CD4-positive, alpha-beta T cell treated with Interleukin-4 for 1 hour (primary cell): ENCODE data around the gene COPS7B.
"Not testable (repeated sequence)": the region's sequence is repeated elsewhere in the genome, so short reads cannot be mapped to it uniquely, and the experiment has no call there.

Source experiments
- DNase-seq, 2 donors: peaks; one replicate each; pipeline ENCODE4 v3.0.0-alpha.2; 2020 to 2022

The COPS7B gene

DNA sequence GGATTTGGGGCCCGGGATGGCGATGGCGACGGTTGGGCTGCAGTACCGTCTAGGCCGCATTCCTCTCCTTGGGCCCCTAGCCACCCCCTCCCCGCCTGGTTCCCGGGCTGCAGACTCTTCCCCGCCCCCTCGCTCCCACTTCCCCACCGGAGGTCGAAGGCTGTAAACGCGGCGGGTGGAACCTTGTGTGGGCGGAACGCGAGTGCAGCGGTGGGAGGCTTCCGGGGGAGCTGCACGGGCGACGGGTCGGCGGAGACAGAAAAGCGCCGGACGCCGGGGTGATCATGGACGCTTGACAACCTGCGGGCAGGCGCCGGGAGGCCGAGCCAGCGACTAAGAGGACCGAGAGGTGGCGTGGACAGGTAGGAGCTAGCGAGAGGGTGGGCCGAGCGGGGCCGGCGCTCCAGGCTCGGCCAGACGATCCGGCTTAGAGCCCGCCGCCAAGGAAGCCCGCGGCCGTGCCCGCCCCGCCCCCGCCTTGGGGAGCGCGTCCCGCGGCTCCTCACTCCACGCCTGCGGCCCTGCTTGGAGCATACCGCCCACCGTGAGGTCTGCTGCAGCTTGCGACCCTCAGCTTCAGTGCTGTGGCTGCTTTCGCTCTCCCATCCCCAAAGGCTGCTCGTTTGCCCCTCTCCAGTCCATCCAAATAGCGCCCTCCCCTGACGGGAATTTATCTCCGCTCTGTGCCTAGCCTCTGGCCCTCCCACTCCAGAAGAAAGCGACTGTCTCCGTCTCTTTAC lies at the start of gene COPS7B:
COPS7B (plus strand) TSS at position 269 of the 740 bp plus-strand sequence. CDS start 2,126 bp downstream, outside the sequence.
- DNase-seq: peak; percentile 75 to 83

DNA sequence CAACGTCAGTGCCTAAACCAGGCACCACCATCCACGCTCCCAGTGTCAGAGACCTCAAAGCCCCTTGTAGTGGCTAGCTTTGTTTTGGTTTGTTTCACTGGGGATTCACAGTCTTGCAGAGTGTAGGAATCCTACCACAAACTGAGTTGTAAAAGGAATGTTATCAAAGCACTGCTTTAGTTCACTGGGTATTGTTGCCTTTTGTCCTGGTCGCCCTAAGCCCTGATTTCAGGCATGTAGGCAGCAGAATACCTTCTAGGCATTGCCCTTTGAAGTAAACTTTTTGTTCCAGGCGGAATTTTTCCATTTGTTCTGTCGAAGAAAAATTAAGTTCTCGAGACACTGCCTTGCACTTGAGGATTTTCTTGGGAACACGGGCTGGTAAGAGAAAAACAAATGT lies 48.5 kb upstream of the COPS7B start:
- DNase-seq: no peak

DNA sequence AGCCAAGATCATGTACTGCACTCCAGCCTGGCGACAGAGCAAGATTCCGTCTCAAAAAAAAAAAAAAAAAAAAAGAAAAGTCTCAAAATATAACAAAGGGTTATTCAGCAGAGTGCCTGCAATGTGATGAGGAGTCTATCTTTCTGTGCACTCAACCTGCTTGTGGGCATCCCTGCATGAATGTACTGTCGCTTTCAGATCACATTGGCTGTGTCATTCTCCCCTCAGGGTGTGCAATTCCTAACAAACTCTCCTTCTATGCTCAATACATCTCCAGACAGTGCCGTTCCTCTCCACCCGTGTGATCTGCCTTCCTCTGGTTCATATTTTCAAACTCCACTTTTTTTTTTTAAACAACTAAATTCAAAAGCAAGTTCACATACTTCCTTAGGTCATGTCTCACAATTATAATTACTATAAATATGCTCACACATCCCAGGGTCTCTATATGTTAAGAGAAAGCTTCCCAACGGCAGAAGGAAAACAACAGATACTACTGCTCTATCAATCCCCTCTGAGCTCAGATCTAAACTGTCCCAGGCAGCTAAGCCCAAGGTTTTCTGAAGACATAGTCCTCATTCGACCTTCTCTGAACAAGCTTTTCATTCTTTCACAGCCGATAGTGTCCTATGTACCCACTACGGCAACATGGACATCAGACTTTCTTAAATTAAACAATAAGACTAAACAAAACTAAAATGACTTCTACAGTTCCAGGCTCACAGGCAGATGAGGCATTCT lies 42.7 kb upstream of the COPS7B start:
- DNase-seq: no peak

DNA sequence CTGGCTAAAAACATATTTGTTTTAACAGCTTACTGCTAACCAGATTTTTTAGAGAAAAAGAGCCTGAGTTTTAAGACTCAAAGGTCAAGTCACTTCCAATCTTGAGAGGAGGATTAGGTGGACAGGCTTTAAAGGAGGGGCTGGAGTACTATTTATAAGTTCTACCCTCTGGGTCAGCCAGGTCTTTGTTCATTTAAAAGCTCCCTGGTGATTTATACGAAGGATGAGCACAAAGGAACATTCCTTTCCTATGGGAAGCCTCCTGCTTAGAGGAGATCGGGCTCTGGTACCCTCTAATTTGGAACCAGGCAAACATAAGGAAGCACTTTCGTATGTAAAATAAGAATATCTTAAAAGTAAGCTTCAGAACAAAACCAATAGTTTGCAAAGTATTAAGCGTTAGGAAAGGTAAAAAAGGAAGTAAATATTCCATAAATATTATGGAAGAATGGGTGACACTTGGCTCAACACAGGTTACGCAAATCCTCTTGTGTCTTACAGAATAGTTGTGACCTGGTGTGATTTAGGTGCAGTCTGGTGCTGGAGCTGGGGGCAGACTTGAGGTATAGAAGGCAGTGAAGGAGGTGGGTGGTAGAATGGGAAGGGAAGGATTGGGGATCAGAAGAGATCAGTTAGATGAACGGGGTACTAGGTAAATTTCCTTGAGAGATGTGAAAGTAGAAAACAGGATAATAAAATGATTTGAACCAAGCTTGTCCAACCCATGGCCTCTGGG lies 40.8 kb upstream of the COPS7B start:
- DNase-seq: no peak

DNA sequence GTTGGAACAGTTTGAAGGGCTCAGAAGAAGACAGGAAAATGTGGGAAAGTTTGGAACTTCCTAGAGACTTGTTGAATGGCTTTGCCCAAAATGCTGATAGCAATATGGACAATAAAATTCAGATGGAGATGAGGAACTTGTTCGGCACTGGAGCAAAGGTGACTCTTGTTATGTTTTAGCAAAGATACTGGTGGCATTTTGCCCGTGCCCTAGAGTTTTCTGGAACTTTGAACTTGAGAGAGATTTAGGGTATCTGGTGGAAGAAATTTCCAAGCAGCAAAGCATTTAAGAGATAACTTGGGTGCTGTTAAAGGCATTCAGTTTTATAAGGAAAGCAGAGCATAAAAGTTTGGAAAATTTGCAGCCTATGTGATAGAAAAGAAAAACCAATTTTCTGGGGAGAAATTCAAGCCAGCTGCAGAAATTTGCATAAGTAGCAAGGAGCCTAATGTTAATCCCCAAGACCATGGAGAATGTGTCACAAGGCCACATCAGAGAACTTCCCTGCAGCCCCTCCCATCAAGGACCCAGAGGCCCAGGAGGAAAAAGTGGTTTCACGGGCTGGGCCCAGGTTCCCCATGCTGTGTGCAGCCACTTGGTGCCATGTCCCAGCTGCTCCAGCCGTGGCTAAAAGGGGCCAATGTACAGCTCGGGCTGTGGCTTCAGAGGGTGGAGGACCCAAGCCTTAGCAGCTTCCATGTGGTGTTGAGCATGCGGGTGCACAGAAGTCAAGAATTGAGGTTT lies 37.9 kb upstream of the COPS7B start:
- DNase-seq: not testable (repeated sequence)

DNA sequence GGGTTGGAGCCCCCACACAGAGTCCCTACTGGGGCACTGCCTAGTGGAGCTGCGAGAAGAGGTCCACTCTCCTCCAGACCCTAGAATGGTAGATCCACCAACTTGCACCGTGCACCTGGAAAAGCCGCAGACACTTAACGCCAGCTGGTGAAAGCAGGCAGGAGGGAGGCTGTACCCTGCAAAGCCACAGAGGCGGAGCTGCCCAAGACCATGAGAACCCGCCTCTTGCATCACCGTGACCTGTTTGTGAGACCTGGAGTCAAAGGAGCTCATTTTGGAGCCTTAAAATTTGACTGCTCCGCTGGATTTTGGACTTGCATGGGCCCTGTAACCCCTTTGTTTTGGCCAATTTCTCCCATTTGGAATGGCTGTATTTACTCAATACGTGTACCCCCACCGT lies 37.2 kb upstream of the COPS7B start:
- not testable (repeated sequence) for DNase-seq

DNA sequence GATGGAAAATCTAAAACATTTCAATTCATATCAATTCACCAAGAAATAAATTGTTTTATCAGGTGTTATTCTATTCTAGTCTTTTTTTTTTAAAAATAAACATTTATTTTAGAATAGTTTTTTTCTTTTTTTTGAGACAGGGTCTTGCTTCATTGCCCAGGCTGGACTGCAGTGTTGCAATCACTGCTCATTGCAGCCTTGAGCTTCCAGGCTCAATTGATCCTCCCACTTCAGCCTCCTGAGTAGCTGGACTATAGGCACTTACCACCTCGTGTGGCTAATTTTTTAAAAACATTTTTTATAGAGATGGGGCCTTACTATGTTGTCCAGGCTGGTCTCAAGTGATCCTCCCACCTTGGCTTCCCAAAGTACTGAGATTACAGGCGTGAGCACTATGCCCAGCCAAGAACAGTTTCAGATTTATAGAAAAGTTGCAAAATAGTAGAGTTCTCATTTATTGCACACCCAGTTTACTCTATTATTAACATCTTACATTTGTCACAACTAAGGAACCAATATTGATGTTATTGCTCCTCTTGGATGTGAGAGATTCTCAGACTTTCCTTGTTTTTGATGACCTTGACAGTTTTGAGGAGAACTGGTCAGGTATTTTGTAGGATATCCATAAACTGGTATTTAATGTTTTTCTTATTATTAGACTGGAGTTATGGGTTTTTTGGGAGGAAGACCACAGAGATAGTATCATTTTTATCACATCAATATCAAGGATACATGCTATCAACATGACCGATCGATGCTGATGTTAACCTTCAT lies 35.0 kb upstream of the COPS7B start:
- DNase-seq: no peak

DNA sequence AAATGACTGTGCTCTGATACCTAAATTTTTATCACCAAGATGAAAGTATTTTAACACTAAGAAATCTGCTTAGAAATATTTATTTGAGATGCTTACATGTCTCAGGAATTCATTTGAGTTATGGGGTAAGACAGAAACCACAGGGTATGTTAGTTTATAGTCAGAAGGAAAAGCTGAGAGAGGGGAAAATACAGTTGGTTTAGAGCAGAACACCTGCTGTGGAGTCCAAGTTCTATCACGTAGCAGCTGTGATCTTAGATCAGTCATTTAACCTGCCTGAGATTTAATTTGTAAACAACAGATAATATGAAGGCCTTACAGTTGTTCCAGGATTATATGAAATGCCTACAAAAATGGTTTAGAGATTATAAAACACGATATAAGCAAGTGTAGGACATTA lies 34.2 kb upstream of the COPS7B start:
- DNase-seq: no peak

DNA sequence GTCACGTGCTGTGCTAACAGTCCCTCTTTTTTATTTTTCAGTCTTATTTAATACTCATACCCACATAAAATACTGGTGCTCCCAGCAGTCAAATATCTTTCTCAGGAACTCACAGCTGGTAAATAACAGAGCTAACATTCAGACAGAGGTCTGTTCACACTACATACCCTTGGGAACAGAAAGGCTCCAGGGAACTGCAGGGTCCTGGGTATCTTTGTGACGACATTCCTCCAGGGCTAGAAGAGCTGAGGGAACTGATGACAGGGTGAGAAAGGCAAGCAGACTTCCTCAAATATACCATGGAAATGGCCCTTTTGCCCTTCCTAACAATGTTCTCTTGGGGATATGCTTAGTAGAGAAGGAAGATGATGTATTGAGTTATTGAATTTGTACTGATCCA lies 24.5 kb upstream of the COPS7B start:
- DNase-seq: no peak

DNA sequence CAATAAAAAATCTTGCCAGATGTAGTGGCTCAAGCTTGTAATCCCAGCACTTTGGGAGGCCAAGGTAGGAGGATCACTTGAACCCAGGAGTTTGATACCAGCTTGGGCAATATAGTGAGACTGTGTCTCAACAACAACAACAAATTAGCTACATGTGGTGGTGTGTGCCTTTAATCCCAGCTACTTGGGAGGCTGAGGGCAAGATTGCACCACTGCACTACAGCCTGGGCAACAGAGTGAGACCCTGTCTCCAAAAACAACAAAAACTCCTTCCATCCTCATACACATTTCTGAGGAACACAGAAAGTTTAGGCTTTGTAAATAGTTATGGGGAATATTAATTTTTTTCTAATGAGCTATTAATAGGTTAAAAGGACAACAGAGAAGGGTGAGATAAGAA lies 22.1 kb upstream of the COPS7B start:
- DNase-seq: no peak

DNA sequence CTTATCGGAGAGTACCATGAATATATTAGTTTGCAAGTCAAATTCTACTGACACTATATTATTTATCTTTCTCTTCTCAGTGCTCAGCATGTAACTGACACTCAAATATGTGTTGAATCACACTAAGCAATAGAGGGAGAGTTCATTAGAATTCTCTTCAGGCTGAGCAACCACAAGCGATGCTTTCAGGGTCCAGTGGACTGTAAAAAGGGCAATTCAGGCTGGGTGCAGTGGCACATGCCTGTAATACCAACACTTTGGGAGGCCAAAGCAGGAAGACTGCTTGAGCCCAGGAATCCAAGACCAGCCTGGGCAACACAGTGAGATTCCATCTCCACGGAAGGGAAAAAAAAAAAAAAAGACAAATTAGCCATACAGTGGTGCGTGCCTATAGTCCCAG lies 21.5 kb upstream of the COPS7B start:
- DNase-seq: no peak

DNA sequence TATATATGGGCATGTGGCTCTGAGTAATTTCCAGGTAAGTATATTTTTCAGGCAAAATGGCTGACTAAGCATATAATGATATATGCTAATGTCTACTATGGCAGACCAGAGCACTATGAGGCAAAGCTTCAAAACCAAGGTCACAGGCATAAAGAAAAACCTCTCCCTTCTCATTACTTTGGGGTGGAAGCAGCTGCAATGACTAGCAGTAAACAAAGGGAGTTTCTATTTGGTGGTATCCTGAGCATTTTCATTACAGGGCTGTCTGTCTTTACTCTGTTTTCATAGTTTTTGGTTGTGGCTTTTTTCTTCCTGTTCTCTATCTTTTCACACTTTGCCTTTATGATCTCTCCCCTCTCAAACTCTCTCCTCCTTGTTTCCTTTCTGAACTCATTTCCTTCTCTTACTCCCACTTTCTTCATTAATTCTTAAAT lies 20.7 kb upstream of the COPS7B start:
- no peak for DNase-seq

DNA sequence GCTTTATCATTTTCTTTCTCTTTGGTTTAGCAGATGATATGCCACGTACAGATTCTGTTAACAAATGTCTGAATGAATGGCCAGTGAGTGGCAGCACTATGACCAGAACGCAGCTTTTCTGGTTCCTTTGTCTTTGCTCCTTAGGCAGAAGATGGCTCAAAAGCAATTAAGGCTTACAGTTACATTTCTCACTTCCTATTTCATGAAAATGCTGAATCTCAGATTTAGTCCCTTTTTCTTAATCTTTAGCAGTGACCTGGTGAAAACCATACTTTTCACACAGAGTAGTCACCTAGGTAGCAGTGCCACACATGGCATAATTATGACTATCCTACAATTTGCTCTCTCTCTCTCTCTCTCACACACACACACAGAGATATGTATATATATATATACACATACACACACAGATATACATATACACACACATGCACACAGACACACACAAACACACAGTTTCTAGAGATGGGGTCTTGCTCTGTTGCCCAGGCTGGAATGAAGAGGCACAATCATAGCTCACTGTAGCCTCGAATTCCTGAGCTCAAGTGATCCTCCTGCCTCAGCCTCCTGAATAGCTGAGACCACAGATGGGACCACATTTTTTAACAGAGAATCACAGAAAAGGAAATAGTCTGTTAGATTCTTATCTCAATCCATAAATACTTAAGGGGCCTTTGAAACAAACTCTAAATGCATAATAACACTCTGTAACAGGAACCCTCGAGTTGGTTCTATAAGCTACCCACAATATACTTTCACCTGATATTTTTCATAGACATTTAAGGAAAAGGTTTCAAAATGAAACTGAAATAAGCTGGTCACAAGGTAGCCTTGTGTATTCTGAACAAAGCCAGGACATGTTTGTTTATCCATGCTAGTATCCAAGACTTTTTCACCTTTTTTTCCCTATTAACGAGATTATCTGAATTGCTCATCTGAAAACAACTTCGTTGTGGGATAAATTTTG lies 16.8 kb upstream of the COPS7B start:
- no peak for DNase-seq

DNA sequence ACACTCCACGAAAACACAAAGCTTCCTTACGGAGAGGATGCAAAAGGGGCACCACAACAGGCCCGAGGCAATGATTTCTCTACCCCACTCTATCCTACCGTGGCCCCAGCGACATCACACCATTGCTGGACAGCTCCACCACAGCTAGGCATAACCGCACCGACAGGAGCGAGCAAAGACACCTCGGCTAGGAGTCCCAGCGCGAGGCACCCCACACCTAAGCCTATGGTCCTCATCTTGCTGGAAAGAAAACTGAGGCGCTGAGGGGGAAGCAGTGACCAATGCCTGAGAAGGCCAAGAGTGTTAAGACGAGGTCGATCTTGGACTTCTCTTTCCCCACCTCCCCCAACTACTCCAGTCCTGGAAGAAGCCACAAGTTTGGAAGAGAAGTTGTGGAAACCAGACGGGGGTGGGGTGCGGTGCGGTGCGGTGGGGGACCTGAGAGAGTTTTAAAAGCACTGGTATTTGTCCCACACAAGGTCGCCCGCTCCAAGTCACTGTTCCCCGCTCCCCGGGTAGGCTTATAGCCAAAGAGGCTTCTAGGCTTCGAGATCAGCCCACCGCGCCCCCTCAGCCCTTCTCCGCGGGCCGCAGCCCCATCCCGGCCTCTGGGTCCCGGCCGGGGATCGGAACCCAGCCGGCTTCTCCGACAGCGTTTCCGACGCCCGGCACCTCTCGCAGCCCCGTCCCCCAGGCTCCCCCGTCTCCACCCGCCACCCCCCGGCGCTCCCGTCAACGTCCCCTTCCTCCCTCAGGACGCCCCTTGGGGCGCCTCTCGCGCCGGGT lies 5.9 kb upstream of the COPS7B start:
- no peak for DNase-seq

DNA sequence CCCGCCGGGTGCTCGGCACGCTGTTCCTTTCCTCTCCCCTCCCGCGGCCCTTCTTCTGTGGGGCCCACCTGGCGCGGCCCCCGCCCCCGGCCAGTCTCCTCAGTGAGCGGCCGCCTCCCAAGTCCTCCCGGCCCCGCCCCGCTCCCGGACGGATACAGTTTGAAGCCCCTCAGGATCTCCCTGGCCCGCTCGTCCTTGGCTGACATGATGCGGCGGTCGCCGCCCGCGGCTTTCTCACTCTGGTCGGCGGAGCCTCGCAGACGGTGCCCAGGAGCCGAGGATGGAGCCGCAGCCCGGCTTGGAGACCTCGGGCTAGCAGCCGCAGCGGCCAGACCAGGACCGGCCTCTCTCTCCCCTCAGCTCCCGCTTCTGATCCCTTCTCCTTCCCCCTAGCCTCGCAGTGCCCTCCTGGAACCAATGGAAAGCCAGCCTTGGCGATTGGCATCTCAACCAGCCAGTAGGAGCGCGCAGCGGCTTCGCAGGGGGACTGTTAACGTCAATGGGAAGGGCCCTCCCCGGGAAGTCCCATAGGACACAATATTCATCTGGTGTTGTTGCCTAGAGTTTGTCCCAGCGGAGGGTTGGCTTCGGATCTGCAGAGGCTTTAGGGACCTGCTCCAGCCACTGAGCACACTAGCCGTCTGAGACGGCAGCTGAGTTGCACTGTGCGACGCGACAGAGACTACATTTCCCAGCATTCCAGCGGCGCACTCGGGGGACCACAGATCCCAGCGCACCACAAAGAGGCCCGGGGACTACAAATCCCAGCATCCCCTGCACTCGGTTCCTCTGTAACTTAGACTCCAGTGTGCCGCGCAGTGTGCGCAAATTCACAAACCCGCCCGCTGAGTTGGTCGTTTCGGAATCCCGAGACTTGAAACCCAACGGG lies 5.1 kb upstream of the COPS7B start, which contains the start of gene PDE6D:
PDE6D (minus strand) TSS at position 374 of the 889 bp plus-strand sequence; CDS start at position 206, 168 bp downstream.
- peak; percentile 94 to 97 for DNase-seq

DNA sequence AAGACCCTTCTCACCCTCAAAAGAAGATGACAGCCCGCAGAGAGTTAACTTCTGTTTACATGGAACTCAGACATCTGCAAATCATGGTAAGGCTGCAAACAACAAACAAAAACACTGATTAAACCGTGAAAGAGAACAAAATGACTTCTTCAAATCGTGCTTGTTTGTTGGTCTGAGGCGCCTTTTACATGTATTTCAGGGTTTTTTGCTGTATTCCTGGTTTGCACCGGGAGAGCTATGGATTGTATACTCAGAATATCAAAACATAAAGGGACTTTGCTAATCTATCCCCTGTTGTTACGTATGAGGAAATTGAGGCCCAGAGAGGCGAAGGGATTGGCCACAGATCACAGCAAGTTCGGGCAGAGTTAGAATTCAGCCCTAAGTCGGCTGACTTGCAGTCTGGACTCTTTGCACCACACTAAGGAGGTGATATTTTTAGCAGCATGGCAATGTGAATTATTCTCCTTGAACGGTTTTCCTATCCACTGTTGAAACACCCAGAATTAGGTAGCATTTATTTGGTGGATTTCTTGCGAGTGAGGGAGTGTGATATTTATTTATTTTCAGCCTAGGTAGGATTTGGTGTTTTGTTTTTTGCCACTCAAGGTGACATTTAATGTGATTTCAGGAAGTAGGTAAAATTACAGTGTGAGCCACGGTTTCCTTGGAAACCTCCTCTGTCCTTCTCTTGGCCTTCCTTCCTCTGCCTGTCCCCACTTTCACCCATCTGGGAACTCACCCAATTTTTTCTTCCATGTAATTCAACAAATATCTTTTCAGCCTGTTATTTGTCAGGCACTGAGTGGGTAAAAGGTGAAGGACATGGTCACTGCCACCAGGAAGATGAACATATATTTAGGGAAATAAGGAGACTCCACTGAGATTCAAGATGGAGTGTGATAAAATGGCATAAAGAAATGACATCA lies 4.2 kb upstream of the COPS7B start:
- peak; percentile 17 to 29 for DNase-seq

DNA sequence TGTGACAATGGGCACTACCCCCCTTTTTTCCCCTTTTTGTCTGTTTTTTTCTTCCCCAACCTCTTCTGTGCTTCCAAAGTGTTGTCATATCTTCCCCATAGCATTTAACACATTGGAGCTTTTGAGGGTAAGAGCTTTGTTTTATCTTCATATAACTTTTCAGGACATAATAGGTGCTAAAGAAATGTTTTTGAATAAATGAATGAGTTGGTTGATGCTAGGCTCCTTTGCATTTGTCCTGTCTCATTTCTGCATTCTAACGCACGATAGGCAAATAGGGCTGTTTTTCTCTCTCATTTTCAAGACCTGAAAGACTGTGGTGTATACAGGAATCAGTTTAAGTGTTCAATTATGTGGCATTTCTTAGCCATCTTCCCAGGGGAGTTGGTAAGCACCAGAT lies 832 bp upstream of the COPS7B start:
- no peak for DNase-seq

DNA sequence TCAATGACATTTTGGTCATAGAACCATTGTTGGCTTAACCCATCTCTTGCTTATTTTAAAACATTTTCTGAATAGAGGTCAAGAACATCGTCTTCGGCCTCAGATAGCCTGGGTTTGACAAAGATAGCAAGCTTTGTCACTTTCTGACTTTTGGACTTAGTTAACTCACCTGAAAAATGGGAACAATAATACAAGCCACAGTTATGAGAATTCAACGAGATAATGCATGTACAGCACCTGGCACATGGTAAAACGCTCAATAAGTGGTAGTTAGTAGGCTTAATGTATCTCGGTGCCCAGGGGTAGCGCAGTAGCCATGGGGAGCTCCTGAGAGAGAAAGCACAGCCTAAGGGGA lies 446 bp upstream of the COPS7B start:
- no peak for DNase-seq
